ENCODE measurements around the gene WDTC1.

WDTC1 gene

DNA sequence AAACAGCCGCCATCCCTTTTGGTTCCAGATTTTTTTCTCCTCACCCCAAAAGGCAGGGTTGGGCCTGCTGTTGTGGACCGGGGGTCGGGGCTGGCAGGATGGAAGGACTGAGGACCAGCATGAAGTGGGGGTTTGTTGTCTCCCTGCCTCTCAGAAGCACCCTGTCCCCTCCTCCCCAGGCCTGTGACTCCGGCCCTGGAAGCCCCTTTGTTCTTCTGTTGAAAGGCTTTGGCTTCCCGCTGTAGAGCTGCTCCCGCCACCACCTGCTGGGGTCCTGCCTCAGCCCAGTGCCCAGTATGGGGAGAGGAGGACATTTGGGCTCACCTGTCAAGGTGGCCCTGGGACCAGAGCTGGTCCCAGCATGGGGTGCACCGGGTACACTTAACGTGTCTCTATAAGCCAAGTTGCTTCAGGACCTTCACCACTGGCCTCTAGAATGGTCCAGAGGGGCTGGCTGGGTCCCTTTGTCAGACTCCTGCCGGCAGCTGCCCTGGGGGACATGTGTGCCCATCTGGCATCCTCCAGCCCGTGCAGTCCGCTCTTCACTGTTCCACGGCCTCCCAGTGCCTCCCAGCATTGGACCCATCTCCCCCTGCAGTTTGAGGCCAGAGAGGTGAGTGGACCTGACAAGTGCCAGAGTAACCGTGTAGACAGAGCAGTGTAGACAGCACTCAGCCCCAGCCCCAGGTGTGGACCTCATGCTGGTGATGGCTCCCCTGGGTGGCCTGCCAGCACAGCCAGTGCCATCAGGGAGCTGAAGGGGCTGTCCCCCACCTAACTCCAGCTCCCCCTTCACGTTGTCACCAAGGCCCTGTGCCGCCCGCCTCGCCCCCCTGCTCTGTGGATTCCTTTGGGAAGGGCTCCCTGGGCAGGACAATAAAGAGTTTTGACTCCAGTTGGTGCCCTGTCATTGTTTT is 101.3 kb downstream of the WDTC1 start:
- DNase-seq (ENCODE audit: low read depth) = no peak

DNA sequence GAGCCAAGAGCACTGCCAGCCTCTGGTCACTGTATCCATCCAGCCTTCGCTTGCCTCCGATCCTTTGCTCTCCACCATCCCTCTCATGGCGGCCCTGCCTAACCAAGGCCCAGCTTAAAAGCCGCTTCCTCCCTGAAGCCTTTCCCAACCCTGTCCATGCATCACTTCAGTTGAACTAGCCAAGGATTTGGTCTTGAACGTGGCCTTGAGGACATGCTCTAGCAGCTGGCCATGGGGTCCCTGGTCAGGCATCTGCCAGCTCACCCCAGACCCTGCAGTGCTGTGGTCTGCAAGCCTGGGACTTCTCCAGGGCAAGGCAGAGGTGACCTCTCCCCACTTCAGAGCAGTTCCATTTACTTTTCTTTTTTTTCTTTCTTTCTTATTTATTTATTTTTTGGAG is 102.3 kb downstream of the WDTC1 start:
- no peak for DNase-seq (ENCODE audit: low read depth)

DNA sequence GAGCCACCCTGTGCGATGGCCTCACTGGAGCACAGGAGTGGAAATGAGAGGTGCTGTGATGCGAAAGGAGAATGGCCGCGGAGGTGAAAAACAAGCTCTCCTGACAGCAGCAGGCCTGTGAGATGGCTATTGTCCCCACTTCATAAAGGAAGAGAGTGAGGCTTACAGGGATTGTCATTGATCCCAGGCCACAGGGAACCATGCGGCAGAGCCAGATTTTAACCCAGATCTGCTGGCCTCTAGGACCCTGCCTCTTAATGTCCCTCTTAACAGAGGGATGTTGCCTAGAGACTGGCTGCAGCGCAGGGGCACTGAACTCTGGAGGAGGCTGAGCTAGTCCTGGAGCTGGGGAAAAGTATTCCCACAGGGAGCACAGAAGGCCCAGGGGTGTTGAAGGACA is 104.3 kb downstream of the WDTC1 start:
- no peak for DNase-seq (ENCODE audit: low read depth)

DNA sequence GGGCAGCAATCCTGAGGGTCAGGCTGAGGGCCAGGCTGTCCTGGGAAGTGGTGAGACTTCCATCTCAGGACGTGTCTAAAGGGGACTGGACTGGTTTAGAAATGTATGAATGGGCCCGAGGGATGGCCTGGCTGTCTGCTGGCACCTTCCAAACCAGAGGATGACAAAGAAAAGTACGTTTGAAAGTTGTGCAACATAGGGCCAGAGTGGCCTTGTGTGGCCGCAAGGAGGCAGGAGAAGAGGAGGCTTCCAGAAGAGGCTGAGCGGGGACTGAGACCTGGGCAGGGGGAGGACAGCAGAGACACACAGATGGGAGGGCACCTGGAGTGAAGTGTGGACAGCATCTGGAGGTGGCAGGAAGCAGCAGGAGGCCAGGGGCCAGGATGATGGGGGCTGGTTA is 104.8 kb downstream of the WDTC1 start:
- no peak for DNase-seq (ENCODE audit: low read depth)

DNA sequence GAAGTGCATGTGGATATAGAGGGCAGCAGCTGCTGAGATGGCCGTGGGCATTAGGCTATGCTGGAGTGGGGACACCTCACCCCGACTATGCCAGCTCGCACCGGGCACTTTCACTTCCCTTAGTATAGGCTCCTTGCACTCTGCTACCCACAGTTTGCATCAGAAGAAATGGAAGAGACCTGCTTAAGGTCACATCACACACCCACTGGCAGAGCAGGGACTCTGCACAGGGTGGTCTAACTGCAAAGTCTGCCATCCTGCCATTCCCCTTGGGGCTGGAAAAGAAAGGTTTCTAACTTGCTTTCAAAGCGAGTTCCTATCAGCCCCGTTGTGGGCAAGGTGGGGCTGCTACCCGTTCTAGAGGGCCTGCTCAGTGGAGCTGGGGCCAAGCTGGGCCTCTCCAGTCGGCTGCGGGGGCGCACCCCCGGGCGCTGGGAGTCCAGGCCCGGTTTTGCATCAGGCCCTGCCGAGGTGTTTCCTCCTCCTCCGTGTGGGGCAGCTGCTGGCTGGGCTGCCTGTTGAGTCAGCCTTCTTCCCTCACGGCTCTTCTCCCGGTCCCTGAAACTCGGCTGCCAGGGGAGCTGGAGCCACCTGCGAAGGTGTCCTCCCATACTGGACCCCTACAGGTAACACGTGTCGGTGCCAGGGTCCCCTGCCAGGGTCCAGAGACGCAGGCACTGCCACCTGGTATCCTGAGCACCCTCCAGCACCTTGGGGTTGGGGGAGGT is 107.3 kb downstream of the WDTC1 start, which contains the start of gene SYTL1:
Gene SYTL1, plus strand, starts transcription at position 498 of the 728 bp plus-strand sequence. CDS start 3,313 bp downstream, outside the sequence.
- peak; percentile 50 for DNase-seq (ENCODE audit: low read depth)

DNA sequence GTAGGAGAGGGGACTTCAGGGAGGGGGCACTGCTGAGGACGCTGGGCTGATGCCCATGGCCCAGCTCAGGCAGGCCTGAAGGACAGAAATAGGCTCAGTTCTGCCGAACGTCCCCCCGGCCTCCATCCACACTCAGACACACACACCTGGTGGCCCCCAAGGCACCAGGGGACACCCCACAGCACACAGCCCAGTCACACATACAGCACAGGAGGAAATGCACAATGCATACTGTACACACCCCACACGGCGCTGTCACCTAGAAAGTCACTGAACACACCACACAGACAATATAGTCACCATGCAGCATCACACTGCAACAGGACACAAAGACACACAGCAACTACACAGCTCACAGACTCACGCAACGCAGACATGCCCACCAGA is 108.0 kb downstream of the WDTC1 start:
- DNase-seq (ENCODE audit: low read depth) = no peak

DNA sequence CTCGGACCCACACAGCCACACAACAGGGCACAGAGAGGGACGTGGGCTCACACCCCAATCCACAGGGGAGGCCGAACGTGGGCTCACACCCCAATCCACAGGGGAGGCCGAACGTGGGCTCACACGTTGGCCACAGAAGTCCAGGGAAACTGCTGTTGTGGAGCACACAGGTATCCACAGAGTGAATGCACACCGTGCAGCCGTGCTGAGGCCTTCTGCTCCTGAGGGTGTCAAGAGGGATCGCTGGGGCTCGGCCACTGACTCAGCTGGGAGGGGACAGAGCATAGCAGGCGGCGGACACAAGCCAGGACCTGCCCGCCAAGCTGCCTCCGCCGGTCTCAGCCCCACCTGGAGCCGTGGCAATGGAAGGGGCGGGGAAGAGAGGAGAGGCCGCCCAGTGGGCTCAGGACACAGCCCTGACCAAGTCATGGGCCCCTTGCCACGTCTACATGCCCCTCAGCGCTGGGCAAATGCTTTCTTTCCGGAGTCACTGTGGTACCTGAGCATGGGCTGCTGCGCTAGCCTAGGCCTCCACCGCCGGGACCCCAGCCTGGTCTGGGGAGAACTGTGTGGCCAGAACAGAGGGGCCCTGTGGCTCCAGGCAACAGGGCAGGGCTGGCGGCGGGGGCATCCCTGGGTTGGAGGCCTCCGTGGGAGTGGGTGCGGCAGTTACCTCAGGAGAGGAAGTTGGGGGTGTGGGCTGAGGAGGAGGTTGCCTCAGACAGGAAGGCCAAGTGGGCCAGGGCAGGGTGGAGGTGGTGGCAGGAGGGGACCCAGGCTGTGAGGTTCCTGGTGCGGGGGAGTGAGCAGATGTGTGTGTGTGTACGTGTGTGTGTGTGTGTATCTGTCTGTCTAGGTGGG is 108.6 kb downstream of the WDTC1 start:
- peak; percentile 66 for DNase-seq (ENCODE audit: low read depth)

DNA sequence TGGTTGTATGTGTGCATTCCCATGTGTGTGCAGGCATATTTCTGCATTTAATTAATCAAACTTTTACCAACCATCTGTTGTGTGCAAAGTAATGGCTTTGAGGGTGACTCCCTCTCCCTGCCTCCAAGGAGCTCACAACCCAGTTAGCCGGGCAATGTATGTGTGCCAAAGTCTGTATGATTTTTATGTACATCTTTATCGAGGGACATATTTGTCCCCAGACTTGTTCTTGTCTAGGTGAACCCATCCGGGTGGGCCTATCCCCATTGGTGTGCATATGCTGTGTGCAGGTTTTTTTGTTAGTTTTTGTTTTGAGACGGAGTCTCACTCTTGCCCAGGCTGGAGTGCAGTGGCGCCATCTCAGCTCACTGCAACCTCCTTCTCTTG is 109.2 kb downstream of the WDTC1 start:
- DNase-seq (ENCODE audit: low read depth) = no peak

DNA sequence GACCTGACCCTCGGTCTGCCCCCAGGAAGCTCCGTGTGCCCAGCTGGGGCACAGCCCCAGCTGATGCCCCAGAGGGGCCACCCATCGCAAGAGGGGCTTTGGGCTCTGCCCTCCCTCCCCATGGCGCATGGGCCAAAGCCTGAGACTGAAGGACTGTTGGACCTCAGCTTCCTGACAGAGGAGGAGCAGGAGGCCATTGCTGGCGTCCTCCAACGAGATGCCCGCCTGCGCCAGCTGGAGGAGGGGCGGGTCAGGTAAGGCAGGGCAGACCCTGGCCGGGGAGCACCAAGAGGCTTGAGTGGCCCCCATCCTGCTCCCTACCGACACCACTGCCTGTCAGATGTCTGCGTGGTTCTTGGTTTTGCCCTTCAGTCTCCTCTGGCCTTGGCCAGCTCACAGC is 110.8 kb downstream of the WDTC1 start:
- DNase-seq (ENCODE audit: low read depth) = no peak

DNA sequence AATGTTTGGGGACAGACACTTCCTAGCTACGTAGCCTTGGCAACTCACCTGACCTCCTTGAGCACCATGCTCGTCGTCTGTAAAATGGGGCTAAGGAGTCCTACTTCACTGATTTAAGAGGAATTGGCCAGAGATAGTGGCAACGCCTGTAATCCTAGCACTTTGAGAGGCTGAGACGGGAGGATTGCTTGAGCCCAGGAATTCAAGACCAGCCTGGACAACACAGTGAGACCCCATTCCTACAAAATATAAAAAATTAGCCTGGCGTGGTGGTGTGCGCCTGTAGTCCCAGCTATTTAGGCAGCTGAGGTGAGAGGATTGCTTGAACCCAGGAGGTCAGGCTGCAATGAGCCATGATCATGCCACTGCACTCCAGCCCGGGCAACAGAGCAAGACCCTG is 111.9 kb downstream of the WDTC1 start:
- no peak for DNase-seq (ENCODE audit: low read depth)

DNA sequence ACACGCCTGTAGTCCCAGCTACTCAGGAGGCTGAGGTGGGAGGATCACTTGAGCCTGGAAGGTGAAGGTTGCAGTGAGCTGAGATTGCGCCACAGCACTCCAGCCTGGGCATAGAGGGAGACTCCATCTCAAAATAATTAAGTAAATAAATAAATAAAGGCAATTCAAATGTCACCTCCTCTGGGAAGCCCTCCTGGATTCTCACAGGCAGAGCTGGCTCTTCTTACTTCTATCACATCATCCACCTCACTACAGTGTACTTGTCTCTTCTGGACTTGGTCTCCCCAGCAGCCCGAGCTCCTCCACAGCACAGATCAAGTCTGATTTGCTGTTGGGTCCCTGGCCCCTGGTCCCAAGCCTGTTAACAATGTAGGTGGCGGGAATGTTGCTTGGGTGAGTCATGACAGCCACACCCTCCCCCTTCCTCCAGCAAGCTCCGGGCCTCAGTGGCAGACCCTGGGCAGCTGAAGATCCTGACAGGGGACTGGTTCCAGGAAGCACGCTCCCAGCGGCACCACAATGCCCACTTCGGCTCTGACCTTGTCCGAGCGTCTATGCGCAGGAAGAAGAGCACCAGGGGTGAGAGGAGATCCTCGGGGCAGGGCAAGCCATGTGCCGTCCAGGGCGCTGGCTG is 112.7 kb downstream of the WDTC1 start:
- no peak for DNase-seq (ENCODE audit: low read depth)

DNA sequence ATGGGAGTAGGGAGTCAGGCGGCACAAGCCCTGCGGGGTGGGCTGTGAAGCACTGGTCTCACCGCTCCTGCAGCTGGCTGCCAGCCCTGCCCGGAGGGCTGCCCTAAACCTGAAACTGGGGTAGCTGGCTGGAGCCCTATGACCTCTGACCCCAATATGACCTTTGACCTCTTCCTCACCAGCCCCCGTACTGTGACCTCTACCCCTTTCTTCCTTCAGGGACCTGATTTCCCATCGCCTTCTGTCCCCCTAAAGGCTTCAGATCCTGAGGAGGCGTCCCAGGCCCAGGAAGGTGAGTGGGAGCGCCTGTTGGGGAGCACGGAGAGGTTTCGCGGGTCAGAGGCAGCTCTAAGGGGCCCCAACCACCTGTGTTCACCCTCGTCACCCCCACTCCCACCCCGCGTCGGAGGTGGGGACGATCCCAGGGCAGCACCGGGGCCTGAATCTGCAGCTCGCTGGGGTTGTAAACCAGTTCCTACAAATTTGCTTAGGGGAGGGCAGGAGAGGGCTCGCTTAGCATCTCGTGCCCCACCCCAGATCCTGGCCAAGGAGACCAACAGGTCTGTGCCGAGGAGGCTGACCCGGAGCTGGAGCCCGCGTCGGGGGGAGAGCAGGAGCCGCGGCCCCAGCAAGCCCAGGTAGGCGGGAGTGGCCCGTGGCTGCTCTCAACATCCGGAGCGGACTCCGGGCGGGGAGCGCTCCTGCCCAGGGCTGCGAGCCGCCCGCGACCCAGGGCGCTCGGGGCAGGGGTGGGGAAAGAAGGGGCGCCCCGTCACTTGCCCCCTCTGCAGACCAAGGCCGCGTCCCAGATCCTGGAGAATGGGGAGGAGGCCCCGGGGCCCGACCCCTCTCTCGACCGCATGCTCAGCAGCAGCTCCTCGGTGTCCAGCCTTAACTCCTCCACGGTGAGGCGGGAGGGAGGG is 114.7 kb downstream of the WDTC1 start:
- no peak for DNase-seq (ENCODE audit: low read depth)

DNA sequence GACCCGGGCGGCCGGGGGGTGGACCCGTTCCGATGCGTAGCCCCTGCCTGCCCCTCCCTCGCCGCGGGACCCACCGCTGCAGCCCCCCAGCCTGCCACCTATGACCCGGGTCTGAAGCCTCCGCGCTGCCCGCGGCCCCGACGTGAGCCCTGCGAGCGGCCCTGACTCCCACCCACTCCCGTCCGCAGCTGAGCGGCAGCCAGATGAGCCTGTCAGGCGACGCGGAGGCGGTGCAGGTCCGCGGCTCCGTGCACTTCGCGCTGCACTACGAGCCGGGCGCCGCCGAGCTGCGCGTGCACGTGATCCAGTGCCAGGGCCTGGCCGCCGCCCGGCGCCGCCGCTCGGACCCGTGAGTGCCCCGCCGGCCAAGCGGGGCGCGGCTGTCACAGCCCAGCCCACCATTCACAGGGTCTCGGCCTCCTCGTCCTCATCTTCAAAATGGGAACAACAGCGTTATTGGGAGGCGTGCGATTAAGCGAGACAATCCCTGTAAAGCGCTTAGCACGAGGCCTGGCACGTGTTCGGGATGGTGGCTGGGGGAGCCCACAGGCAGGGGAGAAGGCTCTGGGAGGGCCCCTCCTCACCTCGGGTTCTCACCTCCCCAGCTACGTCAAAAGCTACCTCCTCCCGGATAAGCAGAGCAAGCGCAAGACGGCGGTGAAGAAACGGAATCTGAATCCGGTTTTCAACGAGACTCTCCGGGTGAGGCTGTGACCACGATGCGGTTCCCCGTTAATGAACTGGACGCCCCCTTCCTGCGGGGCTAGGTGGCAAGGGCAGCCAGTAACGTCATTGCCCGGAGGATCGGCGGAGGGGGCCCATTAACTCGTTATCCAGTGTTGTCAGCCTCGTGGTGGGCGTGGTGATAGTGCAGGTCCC is 115.6 kb downstream of the WDTC1 start:
- no peak for DNase-seq (ENCODE audit: low read depth)

DNA sequence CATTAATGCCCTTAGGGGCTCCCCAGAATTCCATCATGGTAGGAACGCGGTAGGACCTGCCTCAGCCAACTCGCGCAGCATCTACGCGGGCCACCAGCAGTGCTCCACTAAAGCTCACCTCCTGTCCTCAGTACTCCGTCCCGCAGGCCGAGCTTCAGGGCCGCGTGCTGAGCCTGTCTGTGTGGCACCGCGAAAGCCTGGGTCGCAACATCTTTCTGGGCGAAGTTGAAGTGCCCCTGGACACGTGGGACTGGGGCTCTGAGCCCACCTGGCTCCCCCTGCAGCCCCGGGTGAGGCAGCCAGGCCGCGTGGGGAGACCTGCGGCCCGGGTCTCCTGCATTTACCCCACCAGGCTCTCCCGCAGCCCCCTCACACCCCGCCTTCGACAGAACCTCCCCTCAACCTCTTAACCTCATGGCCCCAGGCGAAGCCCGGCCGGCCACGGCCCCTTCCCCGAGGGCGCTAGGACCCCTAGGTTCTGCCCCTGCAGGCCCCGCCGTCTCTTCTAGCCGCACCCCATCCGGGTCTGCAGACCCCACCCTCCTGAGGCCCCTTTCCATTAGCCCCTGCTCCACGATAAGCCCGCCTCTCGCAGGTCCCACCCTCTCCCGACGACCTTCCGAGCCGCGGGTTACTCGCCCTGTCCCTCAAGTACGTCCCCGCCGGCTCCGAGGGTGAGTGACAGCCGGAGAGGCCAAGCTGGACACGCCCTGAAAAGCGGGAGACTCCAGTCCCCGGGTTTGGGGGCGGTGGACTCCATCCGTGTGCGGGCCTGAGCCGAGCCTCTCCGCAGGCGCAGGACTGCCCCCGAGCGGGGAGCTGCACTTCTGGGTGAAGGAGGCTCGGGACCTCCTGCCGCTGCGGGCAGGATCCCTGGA is 116.5 kb downstream of the WDTC1 start:
- DNase-seq (ENCODE audit: low read depth) = no peak

DNA sequence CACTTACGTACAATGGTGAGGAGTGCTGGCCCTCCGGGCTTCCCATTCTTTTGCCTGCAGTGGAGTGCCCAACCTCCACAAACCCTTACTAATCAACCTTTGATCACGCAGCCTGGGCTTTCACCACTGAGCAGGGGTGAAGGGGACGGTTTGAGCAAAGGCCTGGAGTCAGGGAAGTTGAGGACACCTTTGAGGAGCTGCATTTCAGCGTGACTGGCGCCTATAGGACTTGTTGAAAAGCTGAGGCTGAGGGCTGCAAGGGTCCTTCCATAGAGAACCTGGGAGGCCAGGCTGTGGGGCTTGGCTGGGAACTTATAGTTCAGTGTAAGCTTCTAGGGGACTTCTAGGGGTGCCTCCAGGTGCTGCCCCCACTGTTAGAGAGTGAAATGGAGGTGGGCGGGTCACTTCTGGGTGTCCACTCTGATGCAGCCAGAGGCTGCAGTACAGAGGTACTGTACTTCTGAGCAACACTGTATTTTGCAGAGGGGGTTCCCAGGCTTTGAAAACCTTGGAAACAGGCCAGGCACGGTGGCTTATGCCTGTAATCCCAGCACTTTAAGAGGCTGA is 117.2 kb downstream of the WDTC1 start:
- DNase-seq (ENCODE audit: low read depth) = no peak

DNA sequence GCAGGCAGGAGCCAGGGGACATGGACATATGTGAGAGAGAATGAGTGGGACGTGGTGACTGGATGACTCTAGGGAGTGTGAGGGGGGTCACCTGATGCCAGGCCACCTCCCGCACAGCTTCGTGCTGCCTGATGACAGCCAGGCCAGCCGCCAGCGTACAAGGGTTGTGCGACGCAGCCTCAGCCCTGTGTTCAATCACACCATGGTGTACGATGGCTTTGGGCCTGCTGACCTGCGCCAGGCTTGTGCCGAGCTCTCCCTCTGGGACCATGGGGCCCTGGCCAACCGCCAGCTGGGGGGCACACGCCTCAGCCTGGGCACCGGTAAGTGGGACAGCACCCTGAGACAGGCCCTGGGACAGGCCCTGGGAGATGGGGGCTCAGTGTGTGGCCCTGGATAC is 118.7 kb downstream of the WDTC1 start:
- DNase-seq (ENCODE audit: low read depth) = no peak

DNA sequence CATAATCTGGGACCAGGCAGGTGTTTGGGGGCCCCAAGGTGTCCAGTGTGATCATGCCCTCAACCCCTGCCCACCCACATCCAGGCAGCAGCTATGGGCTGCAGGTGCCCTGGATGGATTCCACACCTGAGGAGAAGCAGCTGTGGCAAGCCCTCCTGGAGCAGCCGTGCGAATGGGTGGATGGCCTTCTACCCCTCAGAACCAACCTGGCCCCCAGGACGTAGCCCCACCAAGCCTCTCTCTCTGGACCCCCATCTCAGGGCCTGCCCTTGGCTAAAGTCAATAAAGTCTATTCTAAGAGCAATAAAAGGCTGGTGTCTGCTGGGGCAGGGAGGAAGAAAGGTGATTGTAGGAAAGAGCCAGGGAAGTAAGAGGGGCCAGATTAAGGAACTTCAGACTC is 119.2 kb downstream of the WDTC1 start:
- no peak for DNase-seq (ENCODE audit: low read depth)

DNA sequence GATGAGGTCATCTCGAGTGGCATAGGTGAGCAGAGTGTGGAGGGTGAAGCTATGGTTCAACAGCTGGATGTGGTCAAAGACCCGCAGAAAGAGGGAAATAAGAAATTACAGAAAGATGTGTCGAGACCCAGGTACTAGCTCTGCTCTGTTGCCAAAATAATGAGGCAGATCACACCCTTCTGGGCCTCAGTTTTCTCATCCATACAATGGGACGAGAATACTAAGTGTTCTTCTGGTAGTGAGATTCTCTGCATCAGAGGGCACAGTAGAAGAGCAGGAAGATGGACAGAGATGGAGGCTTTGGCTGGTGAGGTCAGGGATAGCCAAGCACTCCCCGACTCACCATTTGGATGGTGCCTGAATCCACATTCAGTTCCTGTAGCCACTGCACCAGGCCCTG is 121.3 kb downstream of the WDTC1 start:
- no peak for DNase-seq (ENCODE audit: low read depth)

DNA sequence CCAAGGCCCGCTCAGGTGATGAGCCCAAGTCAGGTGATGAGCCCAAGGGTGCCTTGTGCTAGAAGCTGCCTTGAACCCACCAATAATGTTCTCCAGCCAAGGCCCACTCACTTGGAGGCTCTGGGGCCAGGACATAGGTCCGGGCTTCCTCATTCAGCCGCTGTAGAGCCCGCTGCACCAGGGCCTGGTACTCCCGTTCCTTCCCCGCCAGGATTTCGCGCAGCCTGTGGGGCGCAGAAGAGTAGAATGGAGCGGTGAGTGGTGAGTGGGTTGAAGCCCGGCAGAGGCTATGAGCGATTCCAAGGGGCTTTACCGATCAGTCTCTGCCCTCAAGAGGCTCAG is 121.8 kb downstream of the WDTC1 start:
- no peak for DNase-seq (ENCODE audit: low read depth)
